ENCODE measurements around the gene RSPO4. TPM values are rescaled to one million over a fixed set of nuclear protein-coding genes. Genes with fewer than 3 reads are reported as not detected.

RSPO4 gene
- polyA plus RNA-seq, 1 donor (not counting 4 experiments of a cell fraction or from before 2014, with no cell fraction given): not detected

DNA sequence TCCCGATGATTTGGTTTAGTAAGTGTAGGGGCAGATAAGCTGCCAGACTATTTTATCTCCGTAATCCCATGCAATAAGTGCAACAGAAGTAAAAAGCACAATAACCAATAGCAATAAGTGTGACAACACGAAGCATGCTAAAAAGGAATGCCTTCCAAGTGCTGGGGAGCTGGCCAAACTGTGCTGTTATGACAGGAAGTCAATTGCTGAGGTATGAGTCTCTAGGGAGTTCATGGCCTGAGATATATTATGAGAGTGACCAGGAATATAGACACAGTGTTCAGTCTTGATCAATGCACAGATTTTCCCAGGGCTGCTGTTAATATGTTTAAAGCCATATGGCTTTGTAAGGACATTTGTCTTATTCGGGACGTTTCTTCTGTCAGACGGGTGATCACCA lies 75.4 kb downstream of the RSPO4 start:
- no peak for FAIRE-seq
- no peak overlapping the region for H3K27ac ChIP-seq (ENCODE audit: control insufficient read depth, insufficient read depth, low read length)
- dilution Hi-C loops (cut with MboI; ENCODE audit: extremely low pct_ligation_motif_present, low sequenced_read_pairs): no loop called here

DNA sequence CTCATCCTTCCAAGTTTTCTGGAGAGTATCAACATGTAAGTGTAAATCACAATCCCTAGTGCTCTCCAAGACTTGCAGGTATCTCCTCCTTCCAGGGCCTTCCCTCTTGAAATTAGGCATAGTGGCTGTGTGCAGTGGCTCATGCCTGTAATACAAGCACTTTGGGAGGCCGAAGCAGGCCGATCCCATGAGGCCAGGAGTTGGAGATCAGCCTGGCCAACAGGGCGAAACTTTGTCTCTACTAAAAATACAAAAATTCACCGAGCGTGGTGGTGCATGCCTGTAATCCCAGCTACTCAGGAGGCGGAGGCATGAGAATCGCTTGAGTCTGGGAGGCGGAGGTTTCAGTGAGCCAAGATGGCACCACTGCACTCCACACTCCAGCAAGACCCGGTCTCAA lies 76.6 kb downstream of the RSPO4 start:
- Histone ChIP-seq H3K9me3 (ENCODE audit: control insufficient read depth, low read depth, low read length) (no peaks in the 10 kb centered on the region), H3K27ac (ENCODE audit: control insufficient read depth, insufficient read depth, low read length) (no peak overlapping the region), H3K36me3 (ENCODE audit: control insufficient read depth in 2 of 2, extremely low read depth in 1 of 2, insufficient read depth in 2 of 2, low read length in 2 of 2) (no peaks in the 10 kb centered on the region), H3K9me1 (ENCODE audit: control insufficient read depth, extremely low read depth, insufficient read depth, low read length) (no peaks in the 10 kb centered on the region), H2AFZ (ENCODE audit: control insufficient read depth, low read length) (no peak overlapping the region), H3K9ac (ENCODE audit: control insufficient read depth, extremely low read depth, insufficient read depth, low read length) (no peak overlapping the region), H3K4me2 (ENCODE audit: control insufficient read depth, extremely low read depth, insufficient read depth, low read depth, low read length) (no peak overlapping the region), H3K27me3 (ENCODE audit: control insufficient read depth, extremely low read depth, insufficient read depth, low read length) (no peaks in the 10 kb centered on the region), H4K20me1 (ENCODE audit: control insufficient read depth, extremely low read depth, insufficient read depth, low read length) (no peaks in the 10 kb centered on the region), H3K4me3 (ENCODE audit: control insufficient read depth in 2 of 3, extremely low read depth in 1 of 3, insufficient read depth in 2 of 3, low read depth in 1 of 3, low read length in 3 of 3) (no peak overlapping the region), H3K79me2 (ENCODE audit: control insufficient read depth, insufficient read depth, low read length) (no peaks in the 10 kb centered on the region), H3K4me1 (ENCODE audit: control insufficient read depth, extremely low read depth, insufficient read depth, low read length) (no peaks in the 10 kb centered on the region)
- no peak for DNase-seq (ENCODE audit: low read depth, low spot score)
- TF ChIP-seq, protein P1, sequence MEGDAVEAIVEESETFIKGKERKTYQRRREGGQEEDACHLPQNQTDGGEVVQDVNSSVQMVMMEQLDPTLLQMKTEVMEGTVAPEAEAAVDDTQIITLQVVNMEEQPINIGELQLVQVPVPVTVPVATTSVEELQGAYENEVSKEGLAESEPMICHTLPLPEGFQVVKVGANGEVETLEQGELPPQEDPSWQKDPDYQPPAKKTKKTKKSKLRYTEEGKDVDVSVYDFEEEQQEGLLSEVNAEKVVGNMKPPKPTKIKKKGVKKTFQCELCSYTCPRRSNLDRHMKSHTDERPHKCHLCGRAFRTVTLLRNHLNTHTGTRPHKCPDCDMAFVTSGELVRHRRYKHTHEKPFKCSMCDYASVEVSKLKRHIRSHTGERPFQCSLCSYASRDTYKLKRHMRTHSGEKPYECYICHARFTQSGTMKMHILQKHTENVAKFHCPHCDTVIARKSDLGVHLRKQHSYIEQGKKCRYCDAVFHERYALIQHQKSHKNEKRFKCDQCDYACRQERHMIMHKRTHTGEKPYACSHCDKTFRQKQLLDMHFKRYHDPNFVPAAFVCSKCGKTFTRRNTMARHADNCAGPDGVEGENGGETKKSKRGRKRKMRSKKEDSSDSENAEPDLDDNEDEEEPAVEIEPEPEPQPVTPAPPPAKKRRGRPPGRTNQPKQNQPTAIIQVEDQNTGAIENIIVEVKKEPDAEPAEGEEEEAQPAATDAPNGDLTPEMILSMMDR (optimal IDR thresholded peaks at IDR 0.05 in 1 of 3, IDR thresholded peaks at IDR 0.05 in 1 of 3, conservative IDR thresholded peaks at IDR 0.05 in 1 of 3; ENCODE audit: extremely low read depth in 1 of 3, insufficient read depth in 2 of 3, low read length in 3 of 3): no peak
- no peak for TF ChIP-seq EZH2 (IDR thresholded peaks at IDR 0.05; ENCODE audit: low read length)
- dilution Hi-C loops (cut with MboI; ENCODE audit: extremely low pct_ligation_motif_present, low sequenced_read_pairs): no loop called here
- no peak for FAIRE-seq

More for the DNA sequence above, 75.4 kb downstream of the RSPO4 start:
- Histone ChIP-seq H2AFZ (ENCODE audit: control insufficient read depth, low read length) (no peak overlapping the region), H3K4me2 (ENCODE audit: control insufficient read depth, extremely low read depth, insufficient read depth, low read depth, low read length) (no peak overlapping the region), H3K27me3 (ENCODE audit: control insufficient read depth, extremely low read depth, insufficient read depth, low read length) (no peaks in the 10 kb centered on the region), H3K4me3 (ENCODE audit: control insufficient read depth in 2 of 3, extremely low read depth in 1 of 3, insufficient read depth in 2 of 3, low read depth in 1 of 3, low read length in 3 of 3) (no peak overlapping the region), H4K20me1 (ENCODE audit: control insufficient read depth, extremely low read depth, insufficient read depth, low read length) (no peaks in the 10 kb centered on the region), H3K79me2 (ENCODE audit: control insufficient read depth, insufficient read depth, low read length) (no peaks in the 10 kb centered on the region), H3K9ac (ENCODE audit: control insufficient read depth, extremely low read depth, insufficient read depth, low read length) (no peak overlapping the region), H3K9me1 (ENCODE audit: control insufficient read depth, extremely low read depth, insufficient read depth, low read length) (no peaks in the 10 kb centered on the region), H3K36me3 (ENCODE audit: control insufficient read depth in 2 of 2, extremely low read depth in 1 of 2, insufficient read depth in 2 of 2, low read length in 2 of 2) (no peaks in the 10 kb centered on the region), H3K9me3 (ENCODE audit: control insufficient read depth, low read depth, low read length) (peaks cover 1% of the 10 kb centered on the region), H3K4me1 (ENCODE audit: control insufficient read depth, extremely low read depth, insufficient read depth, low read length) (no peaks in the 10 kb centered on the region)
- DNase-seq (ENCODE audit: low read depth, low spot score): no peak
- TF ChIP-seq, protein P1 (optimal IDR thresholded peaks at IDR 0.05 in 1 of 3, IDR thresholded peaks at IDR 0.05 in 1 of 3, conservative IDR thresholded peaks at IDR 0.05 in 1 of 3; ENCODE audit: extremely low read depth in 1 of 3, insufficient read depth in 2 of 3, low read length in 3 of 3): no peak
- TF ChIP-seq EZH2 (IDR thresholded peaks at IDR 0.05; ENCODE audit: low read length): no peak

Data from keratinocyte (primary cell).